SH-SY5Y (cell line): ENCODE measurements around the gene ICAM1.

Experiments used
- GATA2 ChIP-seq: IDR thresholded peaks from 2 replicates; pipeline ENCODE4 v1.6.1; 2011; ENCODE audit warnings: mild to moderate bottlenecking, low read depth, low read length
- GATA3 ChIP-seq: IDR thresholded peaks from 2 replicates; pipeline ENCODE4 v1.6.1; 2011; ENCODE audit warnings: low read depth, mild to moderate bottlenecking, low read length, moderate library complexity

The ICAM1 gene

GRCh38 chr19:10332158-10332964 is 61.4 kb downstream of the ICAM1 start:
- no peak for TF ChIP-seq GATA2

GRCh38 chr19:10332965-10333757 is 62.2 kb downstream of the ICAM1 start, which contains the start of gene RAVER1:
TSS of gene RAVER1 (minus strand) at chr19:10333529. CDS start at chr19:10333507, 22 bp downstream.
- TF ChIP-seq GATA2: 0 out of 2 replicates have a peak, but pooled peaks have one; percentile 37
- no peak for TF ChIP-seq GATA3

GRCh38 chr19:10333758-10334587 is 63.1 kb downstream of the ICAM1 start:
- TF ChIP-seq GATA2 (no peak), GATA3 (no peak)

GRCh38 chr19:10334588-10335351 is 63.9 kb downstream of the ICAM1 start:
- TF ChIP-seq GATA3 (no peak), GATA2 (no peak)

- TF ChIP-seq GATA2: no peak
- no peak for TF ChIP-seq GATA3
These were observed 64.5 kb downstream of the ICAM1 start for GRCh38 chr19:10335352-10335985.
